Pons (tissue), 1 donor: ENCODE data around the gene GDF11.
A peak's percentile ranks its signal among the peaks of the same experiment; 100 is the strongest.

Source experiments
- DNase-seq: peaks from one replicate; pipeline ENCODE4 v3.0.0-alpha.2; 2016; ENCODE audit warnings: low spot score

The GDF11 gene

DNA sequence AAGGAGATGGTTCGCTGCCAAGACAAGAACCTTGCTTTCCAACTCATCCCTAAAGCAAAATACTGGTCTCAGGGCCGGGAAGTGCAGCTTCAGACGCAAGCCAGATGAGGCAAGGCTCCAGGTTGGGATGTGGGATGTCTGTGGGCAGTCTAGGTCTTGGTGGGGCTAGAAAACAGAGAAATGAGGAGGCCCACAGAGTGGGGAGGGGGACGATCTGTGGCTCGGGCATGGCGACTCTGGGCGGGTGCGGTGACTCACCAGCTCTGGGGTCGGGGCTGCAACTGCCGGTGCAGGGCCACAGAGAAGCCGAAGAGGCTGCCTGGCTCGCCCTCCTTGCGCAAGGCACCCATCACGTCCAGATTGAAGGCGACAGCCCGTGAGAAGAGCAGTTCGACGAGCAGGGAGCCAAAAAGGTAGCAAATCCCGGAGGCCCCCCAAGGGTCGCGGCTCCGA, 35.7 kb upstream of the GDF11 start:
- DNase-seq, result no peak

DNA sequence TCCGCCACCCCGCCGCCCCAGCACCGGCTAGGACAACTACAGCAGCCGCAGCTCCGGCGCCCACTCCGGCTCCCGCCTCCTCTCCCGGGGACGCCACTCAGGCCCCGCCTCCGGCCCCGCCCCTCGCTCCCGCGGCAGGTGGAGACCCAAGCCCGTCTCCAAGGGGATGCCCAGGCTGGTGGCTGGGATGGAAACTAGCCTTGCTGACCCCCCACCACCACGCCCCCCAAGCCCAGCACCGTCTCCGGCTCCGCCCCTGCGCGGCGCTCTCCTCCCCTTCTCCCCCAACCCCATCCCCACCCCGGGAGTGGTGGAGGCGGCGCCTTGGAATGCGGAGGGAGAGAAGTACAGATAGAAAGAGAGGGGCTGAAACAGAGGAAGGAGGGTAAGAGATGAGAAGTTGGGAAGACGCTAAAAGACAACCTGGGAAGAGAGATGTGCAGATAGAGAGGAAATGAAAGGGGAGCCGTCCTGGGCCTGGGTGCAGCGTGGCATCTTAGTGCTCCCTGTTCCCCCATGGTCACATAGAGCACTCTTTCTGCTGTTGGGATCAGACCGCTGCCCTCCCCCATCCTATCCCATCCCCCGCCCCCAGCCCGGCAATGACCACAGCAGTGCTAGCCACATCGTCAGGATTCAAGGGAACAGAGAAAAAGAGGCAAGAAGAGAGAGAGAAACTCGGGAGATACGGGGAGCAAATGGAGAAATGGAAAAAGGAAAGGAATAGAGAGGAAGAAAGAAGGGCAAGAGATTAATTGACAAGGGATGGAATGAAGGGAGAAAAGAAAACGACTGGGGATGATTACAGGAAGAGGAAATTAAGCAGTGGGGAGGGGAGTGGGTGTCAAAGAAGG, 34.9 kb upstream of the GDF11 start, which contains the start of gene ITGA7:
Gene ITGA7 (minus strand): TSS at position 64 of the 854 bp plus-strand sequence. CDS start 222 bp downstream, outside the sequence.
- DNase-seq, result no peak

- no peak for DNase-seq
Observed at GRCh38 chr12:55708695-55709233, 34.2 kb upstream of the GDF11 start.

DNA sequence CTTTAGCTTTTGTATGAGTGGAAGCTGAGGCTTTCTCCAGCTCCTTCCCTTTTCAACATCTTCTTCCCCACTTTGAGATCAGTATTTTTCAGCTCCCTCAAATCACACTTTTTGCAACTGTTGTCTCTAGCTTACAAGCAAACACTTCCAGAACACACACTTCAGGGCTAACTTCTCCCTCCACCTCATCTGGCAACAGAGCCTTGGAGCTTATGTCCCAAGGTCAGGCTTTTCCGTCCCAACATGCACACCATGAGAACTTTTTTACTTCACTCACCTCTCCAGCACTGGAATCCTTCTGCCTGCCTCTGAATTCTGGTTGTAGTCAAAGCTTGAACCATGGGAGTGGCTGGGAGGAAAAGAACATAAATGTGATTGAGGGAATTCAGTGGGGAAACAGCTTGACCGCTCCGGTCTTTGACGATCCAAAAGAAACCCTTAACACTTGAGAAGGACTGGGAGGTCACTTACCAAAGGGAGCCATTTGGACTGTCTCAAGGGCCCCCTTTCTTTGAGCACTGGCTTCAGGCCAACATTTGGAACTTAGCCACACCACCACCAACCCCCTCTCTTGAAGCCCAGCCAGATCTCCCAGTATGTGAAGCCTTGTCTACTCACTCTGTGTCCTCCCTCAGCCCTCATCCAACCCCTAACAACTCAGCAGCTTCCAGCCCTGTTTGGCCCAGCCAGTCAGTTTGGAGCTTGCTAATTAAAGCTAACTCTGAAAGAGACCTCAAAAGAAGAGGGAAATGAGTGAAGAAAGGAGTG, 31.0 kb upstream of the GDF11 start:
- no peak for DNase-seq

- DNase-seq, result no peak
Observed at GRCh38 chr12:55712700-55713415, 30.1 kb upstream of the GDF11 start.

- DNase-seq, result no peak
Observed at GRCh38 chr12:55713721-55714120, 29.2 kb upstream of the GDF11 start.

- no peak for DNase-seq
Observed at GRCh38 chr12:55715169-55715764, 27.7 kb upstream of the GDF11 start.

- peak; percentile 92 for DNase-seq
Observed at GRCh38 chr12:55715833-55716581, 26.9 kb upstream of the GDF11 start, which contains the start of gene BLOC1S1. Gene BLOC1S1, plus strand, starts transcription at chr12:55716046. Its CDS starts 6 bp downstream, at chr12:55716052.

DNA sequence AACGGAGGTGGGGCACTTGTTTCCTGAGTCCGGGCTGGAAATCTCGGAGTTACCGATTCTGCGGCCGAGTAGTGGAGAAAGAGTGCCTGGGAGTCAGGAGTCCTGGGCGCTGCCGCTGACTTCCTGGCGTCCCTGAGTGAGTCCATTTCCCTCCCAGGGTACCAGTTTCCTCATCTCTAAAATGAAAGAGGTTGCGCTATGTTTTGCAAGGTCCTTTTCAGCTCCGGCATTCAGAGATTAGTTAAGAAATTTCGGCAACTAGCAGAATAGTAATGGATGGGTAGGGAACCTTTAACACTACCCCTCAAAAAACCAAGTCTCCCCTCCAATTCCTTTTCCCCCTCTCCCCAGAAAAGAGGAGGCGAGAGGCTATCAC, 26.4 kb upstream of the GDF11 start:
- DNase-seq, result no peak

- no peak for DNase-seq
Observed at GRCh38 chr12:55717011-55718007, 25.6 kb upstream of the GDF11 start.

- no peak for DNase-seq
Observed at GRCh38 chr12:55718015-55718414, 24.9 kb upstream of the GDF11 start.

GRCh38 chr12:55718624-55719275, 24.2 kb upstream of the GDF11 start:
- DNase-seq, result no peak

DNA sequence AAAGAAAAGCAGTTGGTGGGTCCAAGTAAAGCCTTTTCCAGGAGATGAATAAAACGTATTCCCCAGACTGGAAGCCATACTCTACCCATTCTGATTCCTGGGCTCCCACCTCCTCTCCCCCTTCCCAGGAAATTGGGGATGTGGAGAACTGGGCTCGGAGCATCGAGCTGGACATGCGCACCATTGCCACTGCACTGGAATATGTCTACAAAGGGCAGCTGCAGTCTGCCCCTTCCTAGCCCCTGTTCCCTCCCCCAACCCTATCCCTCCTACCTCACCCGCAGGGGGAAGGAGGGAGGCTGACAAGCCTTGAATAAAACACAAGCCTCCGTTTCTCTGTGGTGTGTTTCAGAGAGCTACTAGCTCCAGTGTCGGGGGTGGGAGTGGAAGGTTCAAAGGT, 23.6 kb upstream of the GDF11 start:
- DNase-seq, result no peak

DNA sequence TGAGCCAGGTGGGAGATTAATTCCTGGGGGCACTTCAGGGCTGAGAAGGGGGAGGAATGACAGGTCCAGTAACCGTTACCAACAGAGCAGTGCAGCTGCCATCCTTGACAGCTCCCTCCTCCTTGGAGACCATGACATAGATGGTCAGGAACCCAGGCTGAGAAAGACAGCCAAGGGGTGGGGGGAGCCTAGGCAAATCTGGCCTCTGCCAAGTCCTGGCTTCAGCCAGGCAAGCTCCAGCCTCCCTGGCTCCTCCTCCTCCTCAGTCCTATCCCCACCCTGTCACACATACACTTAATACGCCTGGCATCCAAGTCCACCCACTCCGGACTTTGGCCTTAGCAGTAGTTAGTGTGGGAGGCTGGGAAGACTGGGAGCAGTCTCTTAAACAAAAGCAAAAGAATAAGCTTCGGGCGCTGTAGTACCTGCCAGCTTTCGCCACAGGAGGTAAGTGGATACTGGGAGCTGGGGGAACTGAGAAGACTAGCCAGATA, 22.8 kb upstream of the GDF11 start, which contains the start of gene RDH5:
Gene RDH5 (plus strand): TSS at position 323 of the 494 bp plus-strand sequence. CDS start 792 bp downstream, outside the sequence.
- DNase-seq, result no peak

DNA sequence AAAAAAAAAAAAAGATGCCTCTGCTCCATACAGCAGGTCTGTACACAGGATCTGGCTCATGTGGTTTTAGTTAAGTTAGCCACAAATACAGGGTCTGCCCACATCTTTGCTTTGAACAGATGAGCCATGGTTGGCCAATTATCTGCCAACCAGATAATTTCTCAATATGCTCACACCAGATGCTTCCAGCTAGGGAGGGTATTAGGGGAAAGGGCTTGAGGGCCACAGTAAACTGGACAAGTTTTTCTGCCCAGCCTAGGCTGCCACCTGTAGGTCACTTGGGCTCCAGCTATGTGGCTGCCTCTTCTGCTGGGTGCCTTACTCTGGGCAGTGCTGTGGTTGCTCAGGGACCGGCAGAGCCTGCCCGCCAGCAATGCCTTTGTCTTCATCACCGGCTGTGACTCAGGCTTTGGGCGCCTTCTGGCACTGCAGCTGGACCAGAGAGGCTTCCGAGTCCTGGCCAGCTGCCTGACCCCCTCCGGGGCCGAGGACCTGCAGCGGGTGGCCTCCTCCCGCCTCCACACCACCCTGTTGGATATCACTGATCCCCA, 22.0 kb upstream of the GDF11 start:
- DNase-seq, result no peak

- no peak for DNase-seq
Observed at GRCh38 chr12:55721601-55722213, 21.2 kb upstream of the GDF11 start.

DNA sequence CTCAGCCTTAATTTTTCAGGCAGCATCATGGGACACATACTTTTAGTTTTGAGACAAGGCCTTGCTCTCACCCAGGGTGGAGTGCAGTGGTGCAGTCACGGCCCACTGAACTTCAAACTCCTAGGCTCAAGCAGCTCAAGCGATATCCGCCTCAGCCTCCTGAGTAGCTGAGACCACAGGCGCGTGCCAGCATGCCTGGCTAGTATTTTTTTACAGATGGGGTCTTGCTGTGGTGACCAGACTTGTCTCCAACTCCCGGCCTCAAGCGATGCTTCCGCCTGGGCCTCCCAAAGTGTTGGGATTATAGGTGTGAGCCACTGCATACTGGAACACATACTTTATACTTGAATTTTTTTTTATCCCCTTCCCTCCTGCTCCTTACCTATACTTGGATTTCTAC, 20.0 kb upstream of the GDF11 start:
- DNase-seq, result no peak
